H9 (cell line): ENCODE measurements around the gene GPX2. TPM values are rescaled to one million over a fixed set of nuclear protein-coding genes. Genes with fewer than 3 reads are reported as not detected.
A peak's percentile ranks its signal among the peaks of the same experiment; 100 is the strongest.

ENCODE experiments used
- DNase-seq: peaks from one replicate; pipeline ENCODE4 v3.0.0-alpha.2; 2017
- H2AFZ ChIP-seq: one replicate; pipeline ENCODE4 v1.6.1; 2013; ENCODE audit warnings: mild to moderate bottlenecking, low read length, control low read depth, moderate library complexity
- H2AK5ac ChIP-seq: 2 replicates; pipeline ENCODE4 v1.6.1; 2013; ENCODE audit warnings: low read length, control low read depth, mixed read lengths; ENCODE audit not compliant: insufficient read length
- H2BK120ac ChIP-seq: one replicate; pipeline ENCODE4 v1.6.1; 2013; ENCODE audit warnings: low read depth, mild to moderate bottlenecking, low read length, control low read depth, inconsistent platforms; ENCODE audit not compliant: poor library complexity, severe bottlenecking
- H2BK12ac ChIP-seq: 2 replicates; pipeline ENCODE4 v1.6.1; 2013; ENCODE audit warnings: low read length, control low read depth, mixed read lengths, low read depth; ENCODE audit not compliant: insufficient read length
- H2BK15ac ChIP-seq: 2 replicates; pipeline ENCODE4 v1.6.1; 2013; ENCODE audit warnings: low read depth, low read length, control low read depth
- H2BK20ac ChIP-seq: one replicate; pipeline ENCODE4 v1.6.1; 2013; ENCODE audit warnings: low read depth, mild to moderate bottlenecking, low read length, control low read depth, inconsistent platforms; ENCODE audit not compliant: poor library complexity, severe bottlenecking
- H2BK5ac ChIP-seq: 2 replicates; pipeline ENCODE4 v1.6.1; 2013; ENCODE audit warnings: low read length, control low read depth, mixed read lengths; ENCODE audit not compliant: insufficient read length
- H3K14ac ChIP-seq: 2 replicates; pipeline ENCODE4 v1.6.1; 2013; ENCODE audit warnings: low read length, control low read depth; ENCODE audit not compliant: insufficient read depth
- H3K18ac ChIP-seq: 2 replicates; pipeline ENCODE4 v1.6.1; 2013; ENCODE audit warnings: low read depth, mild to moderate bottlenecking, mixed read lengths, low read length, control low read depth; ENCODE audit not compliant: insufficient read length
- H3K23ac ChIP-seq: 2 replicates; pipeline ENCODE4 v1.6.1; 2013; ENCODE audit warnings: low read length, control low read depth, mixed read lengths, low read depth; ENCODE audit not compliant: insufficient read length
- H3K23me2 ChIP-seq: 2 replicates; pipeline ENCODE4 v1.6.1; 2013; ENCODE audit warnings: low read depth, mild to moderate bottlenecking, mixed read lengths, low read length, control low read depth; ENCODE audit not compliant: insufficient read length, poor library complexity, severe bottlenecking
- H3K27ac ChIP-seq: 2 replicates; pipeline ENCODE4 v1.5.1; 2013; ENCODE audit warnings: low read length, control low read depth, mixed read lengths, low read depth; ENCODE audit not compliant: insufficient read length
- H3K27me3 ChIP-seq: 2 replicates; pipeline ENCODE4 v1.6.1; 2013; ENCODE audit warnings: low read length, control low read depth, inconsistent platforms; ENCODE audit not compliant: insufficient read depth
- H3K4ac ChIP-seq: 2 replicates; pipeline ENCODE4 v1.6.1; 2013; ENCODE audit warnings: low read depth, mild to moderate bottlenecking, control low read depth, inconsistent platforms, low read length, moderate library complexity
- H3K4me1 ChIP-seq: 2 replicates; pipeline ENCODE4 v1.6.1; 2013; ENCODE audit warnings: low read length, control low read depth, inconsistent platforms; ENCODE audit not compliant: insufficient read depth
- H3K4me2 ChIP-seq: 2 replicates; pipeline ENCODE4 v1.6.1; 2013; ENCODE audit warnings: low read length, control low read depth, mixed read lengths; ENCODE audit not compliant: insufficient read length, insufficient read depth
- H3K56ac ChIP-seq: 2 replicates; pipeline ENCODE4 v1.6.1; 2013; ENCODE audit warnings: low read depth, mild to moderate bottlenecking, mixed read lengths, low read length, control low read depth; ENCODE audit not compliant: insufficient read length
- H3K79me1 ChIP-seq: 2 replicates; pipeline ENCODE4 v1.6.1; 2013; ENCODE audit warnings: low read depth, mild to moderate bottlenecking, moderate library complexity, low read length, control low read depth, inconsistent platforms; ENCODE audit not compliant: insufficient read depth, poor library complexity, severe bottlenecking
- H3K79me2 ChIP-seq: 2 replicates; pipeline ENCODE4 v1.6.1; 2013; ENCODE audit warnings: low read length, control low read depth, inconsistent platforms; ENCODE audit not compliant: insufficient read depth
- H3K9ac ChIP-seq: 2 replicates; pipeline ENCODE4 v1.6.1; 2013; ENCODE audit warnings: low read length, control low read depth, mixed read lengths; ENCODE audit not compliant: insufficient read length; ENCODE audit errors: extremely low read depth
- H3K9me3 ChIP-seq: one replicate; pipeline ENCODE4 v1.6.1; 2013; ENCODE audit warnings: low read depth, low read length, inconsistent platforms; ENCODE audit not compliant: control insufficient read depth
- H3T11ph ChIP-seq: one replicate; pipeline ENCODE4 v1.6.1; 2013; ENCODE audit warnings: mild to moderate bottlenecking, low read length, control low read depth, inconsistent platforms
- H4K20me1 ChIP-seq: one replicate; pipeline ENCODE4 v1.6.1; 2013; ENCODE audit not compliant: control insufficient read depth, insufficient read length, insufficient read depth
- H4K5ac ChIP-seq: 2 replicates; pipeline ENCODE4 v1.6.1; 2013; ENCODE audit warnings: low read depth, mild to moderate bottlenecking, mixed read lengths, low read length, control low read depth; ENCODE audit not compliant: insufficient read length
- H4K8ac ChIP-seq: replicated peaks from 2 replicates; pipeline ENCODE4 v1.6.1; 2013; ENCODE audit warnings: low read length, control low read depth, mixed read lengths, low read depth; ENCODE audit not compliant: insufficient read length
- H4K91ac ChIP-seq: 2 replicates; pipeline ENCODE4 v1.6.1; 2013; ENCODE audit warnings: low read depth, mild to moderate bottlenecking, moderate library complexity, mixed read lengths, low read length, control low read depth; ENCODE audit not compliant: insufficient read length
- H3K27ac Mint-ChIP-seq, 3 experiments: 2 replicates in 2 of 3; 3 replicates in 1 of 3; pipeline ENCODE4 v1.8.0; 2020 to 2021; ENCODE audit warnings: mixed read lengths in 3 of 3, mild to moderate bottlenecking in 1 of 3, moderate library complexity in 1 of 3
- H3K27me3 Mint-ChIP-seq: 2 replicates; pipeline ENCODE4 v1.8.0; 2021; ENCODE audit warnings: low read depth, mild to moderate bottlenecking, moderate library complexity, mixed read lengths
- H3K36me3 Mint-ChIP-seq, 3 experiments: 2 replicates in 2 of 3; 3 replicates in 1 of 3; pipeline ENCODE4 v1.8.0; 2020 to 2021; ENCODE audit warnings: low read depth in 3 of 3, mixed read lengths in 3 of 3; ENCODE audit not compliant: insufficient read depth in 1 of 3
- H3K4me1 Mint-ChIP-seq, 2 experiments: 2 replicates each; pipeline ENCODE4 v1.8.0; 2020; ENCODE audit warnings: mixed read lengths in 2 of 2
- H3K4me3 Mint-ChIP-seq, 2 experiments: 2 replicates in 1 of 2; 3 replicates in 1 of 2; pipeline ENCODE4 v1.8.0; 2020 to 2021; ENCODE audit warnings: mild to moderate bottlenecking in 2 of 2, mixed read lengths in 2 of 2, moderate library complexity in 1 of 2
- H3K9me3 Mint-ChIP-seq, 2 experiments: 2 replicates in 1 of 2; 3 replicates in 1 of 2; pipeline ENCODE4 v1.8.0; 2020; ENCODE audit warnings: mild to moderate bottlenecking in 2 of 2, mixed read lengths in 2 of 2, moderate library complexity in 1 of 2
- WGBS: extraction: QIAGEN DNeasy Blood & Tissue Kit; methylation state at CpG from one replicate; pipeline ENCODE4 v1.1.7; 2013; ENCODE audit warnings: missing lambda C conversion rate, low lambda C conversion rate, mixed read lengths; ENCODE audit not compliant: insufficient read length; ENCODE audit errors: extremely low coverage; 5-methylcytosine and 5-hydroxymethylcytosine counted together
- total RNA-seq: library from RNA; stranded (reverse); gene quantifications from 2 replicates; pipeline ENCODE4 v1.2.1, GENCODE V29; 2021
- TF ChIP-seq, protein P1 (sequence below): fragments of 200-600 bp; sonication (generic); conservative IDR thresholded peaks from 3 replicates; pipeline ENCODE4 v1.8.0; 2021; ENCODE audit warnings: antibody characterized with exemption, mild to moderate bottlenecking

Gene GPX2
- total RNA-seq, 1 experiment from 2014 or later: 0.79 TPM

GRCh38 chr14:64918216-64918615, 24.3 kb downstream of the GPX2 start:
- no CpG with 5 or more reads among the region's 4 CpGs for WGBS
- no peak overlapping the region for H3K56ac ChIP-seq
- Mint-ChIP-seq H3K4me3 (no peak overlapping the region), H3K27ac (0 out of 7 replicates have a peak overlapping the region, but pooled peaks of 1 of the 3 experiments have one; percentile 36), H3K27me3 (no peaks in the 10 kb centered on the region), H3K4me1 (peaks cover 11 to 19% of the 10 kb centered on the region in 2 experiments), H3K36me3 (peaks cover 0 to 6% (median 3%) of the 10 kb centered on the region in 3 experiments; a peak in 3 of 7 replicates), H3K9me3 (no peaks in the 10 kb centered on the region; a peak in 1 of 5 replicates)
- no peak overlapping the region for H4K8ac ChIP-seq
- H2BK20ac ChIP-seq: no peak overlapping the region
- H2BK120ac ChIP-seq: no peak overlapping the region
- no peak overlapping the region for H2BK12ac ChIP-seq
- H3K14ac ChIP-seq: no peak overlapping the region
- no peak overlapping the region for H3K4ac ChIP-seq
- H3K23ac ChIP-seq: no peak overlapping the region
- peaks cover 9% of the 10 kb centered on the region for H3K79me1 ChIP-seq
- no peaks in the 10 kb centered on the region for H4K20me1 ChIP-seq
- H3K9ac ChIP-seq: no peak overlapping the region
- no peak overlapping the region for H2BK15ac ChIP-seq
- H2BK5ac ChIP-seq: no peak overlapping the region
- H3K23me2 ChIP-seq: peaks cover 6% of the 10 kb centered on the region
- no peak overlapping the region for H2AFZ ChIP-seq
- no peak overlapping the region for H3T11ph ChIP-seq
- no peaks in the 10 kb centered on the region for H3K27me3 ChIP-seq
- H3K18ac ChIP-seq: no peak overlapping the region
- H4K5ac ChIP-seq: no peak overlapping the region
- no peak overlapping the region for H4K91ac ChIP-seq
- peaks cover 6% of the 10 kb centered on the region; the same call in 1 of the 2 replicates for H3K79me2 ChIP-seq
- H3K4me1 ChIP-seq: 0 out of 2 replicates have a peak, but pooled peaks cover 3% of the 10 kb centered on the region
- no peak overlapping the region for H2AK5ac ChIP-seq
- H3K4me2 ChIP-seq: no peak overlapping the region
- no peaks in the 10 kb centered on the region for H3K9me3 ChIP-seq
- no peak overlapping the region for H3K27ac ChIP-seq
- TF ChIP-seq, protein P1, sequence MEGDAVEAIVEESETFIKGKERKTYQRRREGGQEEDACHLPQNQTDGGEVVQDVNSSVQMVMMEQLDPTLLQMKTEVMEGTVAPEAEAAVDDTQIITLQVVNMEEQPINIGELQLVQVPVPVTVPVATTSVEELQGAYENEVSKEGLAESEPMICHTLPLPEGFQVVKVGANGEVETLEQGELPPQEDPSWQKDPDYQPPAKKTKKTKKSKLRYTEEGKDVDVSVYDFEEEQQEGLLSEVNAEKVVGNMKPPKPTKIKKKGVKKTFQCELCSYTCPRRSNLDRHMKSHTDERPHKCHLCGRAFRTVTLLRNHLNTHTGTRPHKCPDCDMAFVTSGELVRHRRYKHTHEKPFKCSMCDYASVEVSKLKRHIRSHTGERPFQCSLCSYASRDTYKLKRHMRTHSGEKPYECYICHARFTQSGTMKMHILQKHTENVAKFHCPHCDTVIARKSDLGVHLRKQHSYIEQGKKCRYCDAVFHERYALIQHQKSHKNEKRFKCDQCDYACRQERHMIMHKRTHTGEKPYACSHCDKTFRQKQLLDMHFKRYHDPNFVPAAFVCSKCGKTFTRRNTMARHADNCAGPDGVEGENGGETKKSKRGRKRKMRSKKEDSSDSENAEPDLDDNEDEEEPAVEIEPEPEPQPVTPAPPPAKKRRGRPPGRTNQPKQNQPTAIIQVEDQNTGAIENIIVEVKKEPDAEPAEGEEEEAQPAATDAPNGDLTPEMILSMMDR: no peak
- DNase-seq: no peak
